HG02763 (cell line): ENCODE results near the gene RELA.
"Not testable (repeated sequence)": the region's sequence is repeated elsewhere in the genome, so short reads cannot be mapped to it uniquely, and the experiment has no call there.

Source experiments
- ATAC-seq: cut with Tn5 transposase; IDR thresholded peaks from one replicate; pipeline ENCODE4 v1.9.1; 2021; ENCODE audit warnings: mild to moderate bottlenecking, moderate library complexity; ENCODE audit not compliant: unreplicated experiment

Gene RELA

DNA sequence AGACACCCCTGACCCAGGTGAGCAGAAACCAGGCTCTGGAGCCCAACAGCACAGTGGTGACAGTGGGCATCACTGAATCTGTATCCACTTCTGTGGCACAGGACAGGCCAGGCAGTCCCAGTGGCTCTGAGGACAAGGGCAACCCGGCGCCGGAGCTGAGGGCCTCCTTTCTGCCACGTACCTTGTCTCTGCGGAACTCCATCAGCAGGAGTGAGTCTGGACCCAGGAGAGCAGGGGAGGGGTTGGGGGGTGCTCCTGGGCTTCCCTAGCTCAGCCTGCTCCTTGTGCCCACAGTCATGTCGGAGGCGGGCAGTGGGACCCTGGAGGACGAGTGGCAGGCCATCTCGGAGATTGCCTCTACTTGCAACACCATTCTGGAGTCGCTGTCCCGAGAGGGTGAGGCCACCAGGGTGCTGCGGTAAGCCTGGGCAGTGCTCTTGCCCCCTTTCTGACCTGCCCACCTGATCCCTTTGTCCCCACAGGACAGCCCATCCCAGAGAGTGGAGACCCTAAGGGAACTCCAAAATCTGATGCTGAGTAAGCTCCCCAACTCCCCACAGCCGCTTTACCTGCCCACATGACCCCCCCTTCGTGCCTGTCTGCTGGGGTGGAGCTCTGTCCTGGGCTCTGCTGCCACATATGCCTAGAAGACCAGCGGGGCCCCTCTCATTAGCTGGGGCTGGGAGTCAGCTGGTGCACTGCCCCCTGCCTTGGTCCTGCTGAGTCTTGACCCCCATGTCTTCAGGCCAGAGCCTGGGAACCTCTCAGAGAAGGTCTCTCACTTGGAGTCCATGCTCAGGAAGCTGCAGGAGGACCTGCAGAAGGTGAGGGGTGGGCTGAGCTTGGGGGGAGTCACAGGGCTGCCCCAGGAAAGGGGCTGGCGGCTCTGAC, 12.8 kb downstream of the RELA start:
- ATAC-seq, result no peak

DNA sequence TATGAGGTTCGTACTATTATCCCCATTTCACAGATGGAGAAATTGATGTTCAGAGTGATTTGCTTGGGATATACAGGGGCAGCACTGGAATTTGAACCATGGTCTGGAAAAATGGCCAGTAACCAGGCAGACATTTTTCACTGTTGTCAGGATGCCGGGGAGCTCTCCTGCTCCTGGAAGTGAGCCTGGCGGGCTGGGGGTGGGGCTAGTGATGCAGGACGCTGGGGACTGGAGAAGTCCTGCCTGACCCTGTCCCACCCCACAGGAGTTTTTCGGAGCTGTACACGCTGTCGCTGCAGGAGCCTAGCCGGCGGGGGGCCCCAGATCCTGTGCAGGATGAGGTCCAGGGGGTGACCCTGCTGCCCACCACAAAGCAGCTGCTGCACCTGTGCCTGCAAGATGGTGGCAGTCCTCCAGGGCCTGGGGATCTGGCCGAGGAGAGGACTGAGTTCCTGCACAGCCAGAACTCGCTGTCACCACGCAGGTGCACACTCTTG, 13.7 kb downstream of the RELA start:
- no peak for ATAC-seq

DNA sequence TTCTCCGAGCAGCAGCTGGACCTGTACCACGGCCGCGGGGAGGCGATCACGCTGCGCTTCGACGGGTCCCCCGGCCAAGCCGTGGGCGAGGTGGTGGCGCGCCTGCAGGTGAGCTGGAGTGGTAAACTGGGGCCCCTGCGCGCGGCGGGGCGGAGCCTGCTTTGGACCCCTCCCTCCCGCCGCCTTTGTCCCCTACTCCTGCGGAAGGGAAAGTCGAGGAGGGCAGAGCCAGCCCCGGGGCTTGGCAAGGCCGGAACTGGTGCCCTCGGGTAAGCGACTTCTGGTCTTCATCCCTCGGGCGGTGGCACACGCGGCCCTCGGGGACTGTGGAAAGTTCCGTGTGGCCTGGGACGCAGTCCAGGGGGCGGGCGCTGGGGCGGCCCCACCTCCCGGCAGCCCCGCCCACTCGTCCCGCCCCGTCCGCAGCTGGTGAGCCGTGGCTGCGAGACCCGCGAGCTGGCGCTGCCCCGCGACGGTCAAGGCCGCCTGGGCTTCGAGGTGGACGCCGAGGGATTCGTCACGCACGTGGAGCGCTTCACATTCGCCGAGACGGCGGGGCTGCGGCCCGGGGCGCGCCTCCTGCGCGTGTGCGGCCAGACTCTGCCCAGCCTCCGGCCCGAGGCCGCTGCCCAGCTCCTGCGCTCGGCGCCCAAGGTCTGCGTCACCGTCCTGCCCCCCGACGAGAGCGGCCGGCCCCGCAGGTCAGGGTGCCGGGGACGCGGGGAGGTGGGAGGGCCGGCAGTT, 15.6 kb downstream of the RELA start:
- ATAC-seq, result no peak

DNA sequence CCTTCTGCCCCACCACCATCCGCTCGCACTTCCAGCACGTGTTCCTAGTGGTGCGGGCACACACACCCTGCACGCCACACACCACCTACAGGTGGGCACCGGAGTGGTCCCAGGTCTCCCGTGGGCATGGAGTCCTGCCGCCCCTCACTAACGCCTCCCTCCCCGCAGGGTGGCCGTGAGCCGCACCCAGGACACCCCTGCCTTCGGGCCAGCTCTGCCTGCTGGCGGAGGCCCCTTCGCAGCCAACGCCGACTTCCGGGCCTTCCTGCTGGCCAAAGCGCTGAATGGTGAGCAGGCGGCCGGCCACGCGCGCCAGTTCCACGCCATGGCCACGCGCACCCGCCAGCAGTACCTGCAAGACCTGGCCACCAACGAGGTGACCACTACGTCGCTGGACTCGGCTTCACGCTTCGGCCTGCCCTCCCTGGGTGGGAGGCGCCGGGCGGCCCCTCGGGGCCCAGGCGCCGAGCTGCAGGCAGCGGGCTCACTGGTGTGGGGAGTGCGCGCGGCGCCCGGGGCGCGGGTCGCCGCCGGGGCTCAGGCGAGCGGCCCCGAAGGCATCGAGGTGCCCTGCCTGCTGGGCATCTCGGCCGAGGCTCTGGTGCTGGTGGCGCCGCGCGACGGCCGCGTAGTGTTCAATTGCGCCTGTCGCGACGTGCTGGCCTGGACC, 16.3 kb downstream of the RELA start:
- no peak for ATAC-seq

DNA sequence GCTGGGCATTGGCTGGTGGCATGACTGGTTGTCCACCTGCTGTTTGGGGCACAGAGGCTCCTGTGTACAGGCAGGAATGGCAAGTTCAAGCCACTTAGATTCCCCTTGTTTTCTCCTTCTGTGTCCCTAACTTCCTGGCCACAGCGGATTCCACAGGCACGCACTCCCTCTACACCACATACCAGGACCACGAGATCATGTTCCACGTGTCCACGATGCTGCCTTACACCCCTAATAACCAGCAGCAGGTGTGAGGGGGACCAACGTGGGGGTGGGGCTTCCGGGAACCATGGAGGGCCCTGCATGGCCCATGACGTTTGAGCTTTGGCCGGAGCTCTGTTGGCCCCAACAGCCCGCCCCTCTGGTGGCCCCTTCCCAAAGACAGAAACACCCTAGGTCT, 17.0 kb downstream of the RELA start:
- no peak for ATAC-seq

DNA sequence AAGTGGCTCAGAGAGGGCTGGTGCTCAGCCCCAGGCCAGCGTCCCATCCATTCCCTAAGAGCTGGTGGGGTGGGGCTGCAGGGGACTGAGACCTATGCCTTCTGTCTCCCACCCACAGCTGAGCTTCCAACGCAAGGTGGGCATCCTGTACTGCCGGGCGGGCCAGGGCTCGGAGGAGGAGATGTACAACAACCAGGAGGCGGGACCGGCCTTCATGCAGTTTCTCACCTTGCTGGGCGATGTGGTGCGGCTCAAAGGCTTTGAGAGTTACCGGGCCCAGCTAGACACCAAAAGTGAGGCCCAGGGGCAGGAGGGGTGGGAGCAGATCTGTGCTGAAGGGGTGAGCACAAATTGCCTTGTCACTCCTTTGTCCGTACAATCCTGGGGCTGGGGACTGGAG, 17.9 kb downstream of the RELA start:
- no peak for ATAC-seq

DNA sequence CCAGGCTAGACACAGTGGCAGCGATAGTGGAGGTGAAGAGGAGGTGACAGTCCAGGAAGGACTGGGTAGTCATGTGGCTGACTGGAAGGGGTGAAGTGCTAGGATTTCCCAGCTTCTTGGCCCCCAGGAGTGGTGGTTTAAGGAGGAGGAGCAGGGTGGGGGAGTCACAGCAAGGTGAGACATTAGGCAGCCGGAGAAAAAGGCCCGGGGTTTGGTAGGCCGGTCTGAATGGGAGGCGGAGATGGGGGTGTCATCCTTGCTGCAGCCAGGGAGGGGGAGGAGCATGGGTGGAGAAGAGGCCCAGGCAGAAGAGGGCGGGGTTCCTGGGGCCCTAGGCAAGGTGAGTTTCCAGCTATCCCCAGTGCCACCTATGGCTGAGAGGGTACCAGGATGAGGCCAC, 18.7 kb downstream of the RELA start:
- ATAC-seq, result no peak

DNA sequence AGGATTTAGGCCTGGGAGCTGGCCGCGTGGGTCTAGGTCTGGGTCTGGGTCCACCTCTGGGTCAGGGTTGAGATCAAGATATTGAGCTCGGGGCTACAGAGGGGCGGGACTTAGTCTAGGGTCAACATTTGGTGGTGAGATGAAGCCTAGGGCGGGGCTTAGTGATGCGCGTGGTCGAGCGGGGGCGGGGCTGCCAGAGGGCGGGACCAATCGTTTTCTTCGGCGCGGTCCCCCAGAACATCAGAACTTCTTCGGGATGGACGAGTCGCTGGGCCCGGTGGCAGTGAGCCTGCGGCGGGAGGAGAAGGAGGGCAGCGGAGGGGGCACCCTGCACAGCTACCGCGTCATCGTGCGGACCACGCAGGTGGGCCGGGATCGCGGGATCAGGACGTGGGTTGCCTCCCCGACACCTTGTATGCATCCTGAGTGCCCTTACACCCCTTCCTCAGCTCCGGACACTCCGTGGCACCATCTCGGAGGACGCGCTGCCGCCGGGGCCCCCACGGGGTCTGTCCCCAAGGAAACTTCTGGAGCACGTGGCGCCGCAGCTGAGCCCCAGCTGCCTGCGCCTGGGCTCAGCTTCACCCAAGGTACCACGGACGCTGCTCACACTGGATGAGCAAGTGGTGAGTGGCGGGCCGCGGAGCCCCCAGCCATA, 20.6 kb downstream of the RELA start:
- no peak for ATAC-seq

DNA sequence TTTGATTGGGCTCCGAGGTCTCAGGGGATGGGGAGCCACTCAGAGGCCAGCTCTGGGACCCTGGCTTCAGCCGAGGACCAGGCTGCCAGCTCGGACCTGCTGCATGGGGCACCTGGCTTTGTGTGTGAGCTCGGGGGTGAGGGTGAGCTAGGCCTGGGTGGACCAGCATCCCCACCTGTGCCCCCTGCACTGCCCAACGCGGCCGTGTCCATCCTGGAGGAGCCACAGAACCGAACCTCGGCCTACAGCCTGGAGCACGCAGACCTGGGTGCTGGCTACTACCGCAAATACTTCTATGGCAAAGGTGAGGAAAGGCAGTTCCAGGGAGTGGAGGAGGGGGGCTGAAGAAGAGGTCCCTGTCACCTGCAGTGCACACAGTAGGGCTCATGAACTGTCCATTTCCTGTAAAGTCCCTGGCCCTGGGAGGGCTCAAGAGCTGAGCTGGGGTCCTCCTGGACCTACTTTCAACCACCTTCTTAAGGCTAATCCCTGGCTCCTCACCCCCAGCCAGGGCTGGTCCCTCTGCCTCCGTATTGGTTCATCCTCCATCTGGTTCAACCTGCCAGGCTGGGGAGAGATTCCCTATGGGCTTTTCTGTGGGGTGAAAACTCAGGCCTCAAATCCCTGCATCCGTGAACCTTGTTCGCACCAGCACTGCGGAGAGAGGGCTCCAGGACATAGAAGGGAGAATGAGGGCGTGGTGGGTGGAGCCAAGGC, 21.3 kb downstream of the RELA start:
- no peak for ATAC-seq

DNA sequence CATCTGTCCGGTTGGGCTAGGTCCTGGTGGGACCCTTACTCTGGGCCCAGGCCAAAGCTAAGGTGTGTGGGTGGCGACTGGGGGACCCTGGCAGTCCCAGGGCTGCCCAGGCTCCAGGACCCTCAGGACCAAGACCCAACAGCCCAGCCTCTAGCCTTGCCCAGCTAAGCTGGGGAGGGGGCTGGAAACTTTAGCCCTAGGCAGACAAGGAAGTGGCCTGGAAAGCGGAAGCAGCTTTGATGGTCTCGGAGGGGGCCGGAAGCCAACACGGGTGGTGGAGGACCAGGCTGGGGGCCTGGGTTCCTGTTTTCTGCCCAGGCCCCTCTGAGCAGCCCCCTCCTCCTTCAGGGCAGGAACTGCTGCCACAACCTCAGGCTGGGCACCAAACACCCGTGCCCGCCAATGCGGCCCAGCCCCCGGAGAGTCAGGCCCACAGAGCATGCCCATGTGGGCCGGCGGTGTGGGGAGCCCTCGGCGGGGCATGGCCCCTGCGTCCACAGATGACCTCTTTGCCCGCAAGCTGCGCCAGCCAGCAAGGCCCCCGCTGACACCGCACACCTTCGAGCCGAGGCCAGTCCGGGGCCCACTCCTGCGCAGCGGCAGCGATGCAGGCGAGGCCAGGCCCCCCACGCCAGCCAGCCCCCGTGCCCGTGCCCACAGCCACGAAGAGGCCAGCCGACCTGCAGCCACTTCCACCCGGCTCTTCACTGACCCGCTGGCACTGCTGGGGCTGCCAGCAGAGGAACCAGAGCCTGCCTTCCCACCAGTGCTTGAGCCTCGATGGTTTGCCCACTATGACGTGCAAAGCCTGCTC, 22.0 kb downstream of the RELA start:
- ATAC-seq, result no peak

DNA sequence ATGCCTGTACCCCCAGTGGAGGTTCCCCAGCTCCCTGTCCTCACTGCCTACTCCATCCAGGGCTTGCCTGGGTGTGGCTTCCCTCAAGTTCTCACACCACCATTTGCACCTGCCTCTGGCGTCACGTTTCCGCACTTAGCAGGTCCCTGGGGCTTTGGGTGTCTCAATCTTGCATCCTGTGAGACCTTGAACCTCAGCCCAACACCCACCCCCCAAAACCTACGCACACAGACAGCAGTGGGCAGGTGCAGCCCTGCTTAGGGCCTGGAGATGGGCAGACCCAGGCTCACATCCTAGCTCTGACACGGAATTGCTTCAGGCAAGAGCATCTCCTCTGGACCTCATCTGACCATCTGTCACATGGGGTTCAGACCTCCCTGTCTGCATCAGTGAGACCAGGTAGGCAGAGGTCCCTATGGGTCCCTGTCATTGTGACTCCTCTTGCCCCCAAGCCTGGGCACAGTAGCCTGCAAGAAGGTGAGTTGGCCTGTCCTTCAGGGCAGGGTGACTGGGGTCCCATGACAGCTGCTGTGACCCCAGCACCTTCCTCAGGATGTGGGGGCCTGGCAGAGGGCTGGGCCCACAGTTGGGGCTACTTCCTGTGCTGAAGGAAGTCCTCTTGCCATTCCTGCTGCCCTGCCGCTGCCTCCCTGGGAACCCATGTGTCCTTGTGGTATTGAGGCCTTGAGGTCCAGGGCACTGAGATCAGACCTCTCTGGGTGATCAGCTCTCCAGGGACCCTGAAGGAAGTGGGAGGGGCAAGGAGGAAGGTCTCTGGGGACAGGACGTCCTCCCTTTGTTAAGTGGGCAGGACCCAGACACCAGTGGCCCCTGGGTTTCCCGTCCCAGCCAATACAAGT, 22.9 kb downstream of the RELA start:
- peak; percentile 35 for ATAC-seq

DNA sequence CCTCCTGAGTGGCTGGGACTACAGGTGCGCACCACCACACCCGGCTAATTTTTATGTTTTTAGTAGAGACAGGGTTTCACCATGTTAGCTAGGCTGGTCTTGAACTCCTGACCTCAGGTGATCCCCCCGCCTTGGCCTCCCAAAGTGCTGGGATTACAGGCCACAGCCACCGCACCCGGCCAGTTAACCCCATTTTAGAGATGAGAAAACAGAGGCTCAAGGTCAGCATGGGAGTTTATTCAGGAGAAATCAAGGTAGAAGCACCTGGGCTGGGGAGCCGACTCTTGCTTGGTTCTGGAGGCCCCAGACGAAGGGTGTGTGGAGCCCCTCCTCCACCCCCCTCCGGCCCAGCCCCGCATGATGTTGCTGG, 23.5 kb downstream of the RELA start:
- not testable (repeated sequence) for ATAC-seq

DNA sequence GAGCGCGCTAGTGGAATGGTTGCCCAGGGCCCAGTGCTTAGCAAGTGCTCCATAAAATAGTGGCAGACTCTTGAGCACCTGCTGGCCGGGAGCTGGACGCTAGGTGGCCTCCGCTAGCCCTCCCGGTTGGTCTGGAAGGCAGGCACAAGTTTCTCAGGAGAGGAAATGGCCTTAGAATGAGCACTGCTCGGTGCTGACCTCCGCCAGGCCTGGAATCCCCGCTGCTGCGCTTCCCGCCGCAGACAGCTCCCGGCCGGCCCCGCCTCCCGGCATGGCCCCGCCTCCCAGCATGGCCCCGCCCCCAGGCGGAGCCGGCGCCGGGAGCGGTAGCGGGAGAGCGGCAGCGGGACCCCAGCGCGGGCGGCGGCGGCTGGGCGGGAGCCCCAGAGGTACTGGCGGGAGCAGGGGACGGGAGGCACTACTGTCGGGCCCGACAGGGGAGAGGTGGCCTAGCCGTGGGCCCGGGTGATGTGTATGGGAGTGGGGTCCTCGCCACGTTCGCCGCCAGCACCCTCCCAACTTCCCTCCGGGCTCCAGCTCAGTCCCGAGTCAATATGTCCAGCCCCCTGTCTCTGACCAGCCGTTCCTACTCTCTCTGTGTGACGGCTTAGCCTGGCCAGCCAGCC, 24.8 kb downstream of the RELA start, which contains the start of gene SIPA1:
SIPA1 (plus strand) TSS at position 308 of the 626 bp plus-strand sequence. CDS start 2,821 bp downstream, outside the sequence.
- peak; percentile 37 for ATAC-seq

DNA sequence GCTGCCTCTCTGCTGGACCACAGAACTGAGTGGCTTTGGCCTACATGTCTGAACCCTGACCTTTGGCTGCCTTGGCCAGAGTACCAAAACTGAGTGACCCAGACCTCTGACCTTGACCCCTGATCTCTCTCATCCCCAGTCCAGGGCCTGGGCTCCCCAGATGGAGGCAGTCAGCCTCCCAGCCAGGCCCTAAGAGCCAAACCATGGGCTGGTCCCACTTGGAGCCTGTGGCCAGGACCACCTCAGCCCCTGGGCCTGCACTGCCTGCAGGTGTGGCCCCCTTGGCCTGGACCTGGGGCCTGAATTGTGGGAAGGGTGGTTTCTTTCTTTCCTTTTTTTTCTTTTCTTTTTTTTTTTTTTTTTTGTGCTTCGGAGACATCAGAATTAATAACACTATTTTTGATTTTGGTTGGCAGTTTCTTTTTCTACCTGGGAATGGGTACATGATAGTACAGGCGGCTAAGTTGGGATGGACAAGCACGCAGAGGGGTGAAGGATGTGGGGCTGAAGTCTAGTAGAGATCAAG, 25.6 kb downstream of the RELA start:
- ATAC-seq, result no peak

DNA sequence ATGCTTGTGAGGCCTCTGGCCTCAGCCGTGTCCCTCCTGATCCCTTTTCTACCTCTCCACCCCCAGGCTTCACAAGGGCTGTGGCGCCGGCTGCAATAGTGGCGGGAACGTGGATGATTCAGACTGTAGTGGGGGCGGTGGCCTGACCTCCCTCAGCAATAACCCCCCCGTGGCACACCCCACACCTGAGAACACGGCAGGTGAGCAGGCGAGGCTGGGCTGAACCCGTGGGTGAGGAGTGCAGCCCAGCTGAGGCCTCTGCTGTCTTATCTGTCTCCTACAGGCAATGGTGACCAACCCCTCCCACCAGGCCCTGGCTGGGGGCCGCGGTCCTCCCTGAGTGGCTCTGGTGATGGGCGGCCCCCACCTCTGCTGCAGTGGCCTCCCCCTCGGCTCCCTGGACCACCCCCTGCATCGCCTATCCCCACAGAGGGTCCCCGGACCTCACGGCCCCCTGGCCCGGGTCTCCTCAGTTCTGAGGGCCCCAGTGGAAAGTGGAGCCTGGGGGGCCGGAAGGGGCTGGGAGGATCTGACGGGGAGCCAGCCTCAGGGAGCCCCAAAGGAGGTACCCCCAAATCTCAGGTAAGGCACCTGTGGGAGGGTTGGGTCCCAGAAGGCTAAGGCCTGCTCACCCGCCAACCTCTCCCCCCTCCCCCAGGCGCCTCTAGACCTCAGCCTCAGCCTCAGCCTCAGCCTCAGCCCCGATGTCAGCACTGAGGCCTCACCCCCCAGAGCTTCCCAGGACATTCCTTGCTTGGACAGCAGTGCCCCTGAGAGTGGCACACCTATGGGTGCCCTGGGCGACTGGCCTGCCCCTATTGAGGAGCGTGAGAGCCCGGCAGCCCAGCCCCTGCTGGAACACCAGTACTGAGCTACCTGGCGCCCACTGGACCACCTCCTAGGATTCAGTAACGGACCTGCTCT, 26.3 kb downstream of the RELA start:
- ATAC-seq, result no peak

DNA sequence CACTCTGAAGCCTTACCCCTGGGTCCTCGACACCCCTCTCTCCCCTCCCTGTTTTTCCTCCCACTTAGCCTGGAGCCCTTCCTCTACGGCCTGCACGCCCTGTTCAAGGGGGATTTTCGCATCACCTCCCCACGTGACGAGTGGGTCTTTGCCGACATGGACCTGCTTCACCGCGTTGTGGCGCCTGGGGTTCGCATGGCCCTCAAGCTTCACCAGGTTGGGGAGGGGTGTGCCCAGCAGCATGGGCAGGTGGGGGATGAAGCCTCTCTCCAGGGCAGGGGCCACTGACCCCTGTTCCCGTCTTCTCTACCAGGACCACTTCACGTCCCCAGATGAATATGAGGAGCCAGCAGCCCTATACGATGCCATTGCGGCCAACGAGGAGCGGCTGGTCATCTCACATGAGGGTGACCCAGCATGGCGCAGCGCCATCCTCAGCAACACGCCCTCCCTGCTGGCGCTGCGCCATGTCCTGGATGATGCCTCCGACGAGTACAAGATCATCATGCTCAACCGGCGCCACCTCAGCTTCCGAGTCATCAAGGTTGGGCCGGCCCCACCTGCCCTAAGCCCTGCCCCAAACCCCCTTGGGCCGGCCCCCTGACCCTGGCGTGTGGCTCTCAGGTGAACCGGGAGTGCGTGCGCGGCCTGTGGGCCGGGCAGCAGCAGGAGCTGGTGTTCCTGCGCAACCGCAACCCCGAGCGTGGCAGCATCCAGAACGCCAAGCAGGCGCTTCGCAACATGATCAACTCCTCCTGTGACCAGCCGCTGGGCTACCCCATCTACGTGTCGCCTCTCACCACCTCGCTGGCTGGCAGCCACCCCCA, 27.6 kb downstream of the RELA start:
- no peak for ATAC-seq
